LNCAP (cell line): ENCODE data around the gene ENOPH1.

ENCODE experiments used
- TF ChIP-seq, protein P1 (sequence below): fragments of 450-650 bp; IDR thresholded peaks from 2 replicates; pipeline ENCODE4 v1.5.1; 2017; ENCODE audit warnings: mild to moderate bottlenecking

ENOPH1 gene

DNA sequence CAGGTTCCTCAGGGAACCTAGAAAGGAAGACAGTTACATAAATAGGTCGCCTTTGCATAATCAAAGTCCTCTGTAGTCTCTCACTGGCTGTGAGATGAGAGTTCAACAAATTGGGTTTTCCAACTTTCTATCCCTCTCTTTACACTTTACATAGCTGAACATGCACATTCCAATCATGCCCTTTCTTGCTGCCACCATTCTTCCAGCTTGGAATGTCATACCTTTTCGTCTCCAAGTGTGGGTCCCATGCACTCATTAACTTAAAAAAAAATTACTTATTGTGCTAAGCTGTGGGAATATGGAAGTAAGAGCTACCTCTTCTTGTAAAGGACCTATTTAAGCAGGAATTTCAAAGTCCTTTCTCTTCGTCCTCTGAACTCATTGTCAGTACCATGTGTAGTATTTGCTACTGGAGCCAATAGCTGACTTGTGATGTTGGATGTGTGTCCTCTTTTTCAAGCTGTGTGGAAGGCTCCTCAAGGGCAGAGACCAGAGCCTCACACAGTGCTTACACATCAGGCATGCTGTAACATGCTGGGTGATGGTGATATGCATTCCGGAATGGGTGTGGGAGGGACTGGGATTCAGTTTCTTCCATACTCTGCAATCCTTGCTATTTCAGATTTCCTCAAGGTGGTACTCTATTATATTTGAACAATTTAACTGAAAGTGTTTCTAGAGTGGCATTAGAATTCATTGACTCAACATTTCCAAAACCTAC is 7.1 kb downstream of the ENOPH1 start:
- TF ChIP-seq, protein P1, sequence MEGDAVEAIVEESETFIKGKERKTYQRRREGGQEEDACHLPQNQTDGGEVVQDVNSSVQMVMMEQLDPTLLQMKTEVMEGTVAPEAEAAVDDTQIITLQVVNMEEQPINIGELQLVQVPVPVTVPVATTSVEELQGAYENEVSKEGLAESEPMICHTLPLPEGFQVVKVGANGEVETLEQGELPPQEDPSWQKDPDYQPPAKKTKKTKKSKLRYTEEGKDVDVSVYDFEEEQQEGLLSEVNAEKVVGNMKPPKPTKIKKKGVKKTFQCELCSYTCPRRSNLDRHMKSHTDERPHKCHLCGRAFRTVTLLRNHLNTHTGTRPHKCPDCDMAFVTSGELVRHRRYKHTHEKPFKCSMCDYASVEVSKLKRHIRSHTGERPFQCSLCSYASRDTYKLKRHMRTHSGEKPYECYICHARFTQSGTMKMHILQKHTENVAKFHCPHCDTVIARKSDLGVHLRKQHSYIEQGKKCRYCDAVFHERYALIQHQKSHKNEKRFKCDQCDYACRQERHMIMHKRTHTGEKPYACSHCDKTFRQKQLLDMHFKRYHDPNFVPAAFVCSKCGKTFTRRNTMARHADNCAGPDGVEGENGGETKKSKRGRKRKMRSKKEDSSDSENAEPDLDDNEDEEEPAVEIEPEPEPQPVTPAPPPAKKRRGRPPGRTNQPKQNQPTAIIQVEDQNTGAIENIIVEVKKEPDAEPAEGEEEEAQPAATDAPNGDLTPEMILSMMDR, result no peak

DNA sequence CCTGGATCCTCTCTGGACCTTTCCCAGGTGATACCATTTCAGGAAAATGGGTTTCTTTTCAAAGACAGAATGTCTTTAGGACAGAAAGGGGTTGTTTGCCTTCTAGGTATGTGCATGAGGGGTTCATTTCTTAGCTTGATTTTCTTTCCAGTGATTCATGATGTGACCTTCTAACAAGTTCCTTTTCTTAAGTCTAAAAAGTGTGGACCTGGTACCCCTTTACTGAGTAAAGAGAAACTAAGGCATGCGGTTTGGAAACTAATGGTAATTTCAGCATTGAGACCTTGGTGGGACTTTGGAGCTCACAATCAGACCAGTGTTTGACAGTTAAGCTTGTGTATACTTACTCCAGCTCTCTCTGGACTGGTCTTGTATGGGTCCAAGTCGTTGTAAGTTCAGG is 8.7 kb downstream of the ENOPH1 start:
- TF ChIP-seq, protein P1, result no peak

DNA sequence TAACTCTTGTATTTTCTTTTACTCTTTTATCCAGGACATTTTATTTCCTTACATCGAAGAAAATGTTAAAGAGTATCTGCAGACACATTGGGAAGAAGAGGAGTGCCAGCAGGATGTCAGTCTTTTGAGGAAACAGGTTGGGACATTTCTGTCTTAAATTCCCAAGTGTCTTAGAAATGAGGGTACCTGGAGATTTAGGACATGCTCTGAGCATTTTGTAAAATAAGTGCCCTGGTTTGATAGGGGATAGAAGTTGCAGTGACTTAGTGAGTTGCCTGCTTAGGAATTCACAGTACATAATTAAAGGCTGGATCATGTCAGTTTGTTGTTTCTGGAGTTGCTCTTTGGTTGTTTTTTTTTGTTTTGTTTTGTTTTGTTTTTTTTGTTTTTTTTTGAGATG is 17.5 kb downstream of the ENOPH1 start:
- TF ChIP-seq, protein P1, result no peak

DNA sequence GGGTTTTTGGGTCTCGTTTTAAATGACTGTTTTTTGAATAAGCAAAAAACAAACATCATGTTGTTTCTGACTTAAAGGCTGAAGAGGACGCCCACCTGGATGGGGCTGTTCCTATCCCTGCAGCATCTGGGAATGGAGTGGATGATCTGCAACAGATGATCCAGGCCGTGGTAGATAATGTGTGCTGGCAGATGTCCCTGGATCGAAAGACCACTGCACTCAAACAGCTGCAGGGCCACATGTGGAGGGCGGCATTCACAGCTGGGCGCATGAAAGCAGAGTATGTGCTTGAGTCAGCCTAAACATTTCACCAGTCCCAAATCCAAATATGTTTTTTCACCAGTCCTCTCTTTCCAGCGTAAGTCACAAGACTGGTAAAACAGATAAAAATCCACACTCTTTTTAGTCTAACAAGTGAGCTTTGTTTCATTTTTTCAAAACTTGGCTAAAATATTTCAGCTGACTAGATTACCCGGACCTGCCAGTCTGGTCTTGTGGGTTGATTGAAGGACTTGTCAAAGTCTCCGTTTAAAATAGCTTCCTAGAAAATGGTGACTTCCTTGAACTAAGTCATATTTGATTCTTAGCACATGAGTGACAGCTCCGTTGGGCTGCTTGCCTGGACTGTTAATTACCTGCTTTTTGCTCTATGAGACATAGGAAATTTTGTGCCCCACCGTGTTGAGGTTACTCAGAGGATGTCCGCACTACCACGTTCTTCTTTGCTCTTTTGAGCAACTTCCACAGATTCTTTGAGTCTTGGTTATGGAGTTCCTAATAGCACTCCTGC is 20.8 kb downstream of the ENOPH1 start:
- TF ChIP-seq, protein P1, result no peak

DNA sequence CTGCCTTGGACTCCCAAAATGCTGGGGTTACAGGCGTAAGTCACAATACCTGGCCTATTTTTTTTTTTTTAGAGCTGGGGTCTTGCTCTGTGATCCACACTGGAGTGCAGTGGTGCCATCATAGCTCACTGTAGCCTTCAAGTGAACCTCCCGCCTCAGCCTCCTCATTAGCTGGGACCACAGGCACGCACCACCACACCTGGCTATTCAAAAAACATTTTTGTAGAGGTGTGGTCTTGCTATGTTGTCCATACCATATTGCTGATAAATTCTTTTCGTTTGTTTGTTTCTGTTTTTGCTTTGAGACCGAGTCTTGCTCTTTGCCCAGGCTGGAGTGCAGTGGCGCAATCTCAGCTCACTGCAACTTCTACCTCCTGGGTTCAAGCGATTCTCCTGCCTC is 21.6 kb downstream of the ENOPH1 start:
- TF ChIP-seq, protein P1, result no peak

DNA sequence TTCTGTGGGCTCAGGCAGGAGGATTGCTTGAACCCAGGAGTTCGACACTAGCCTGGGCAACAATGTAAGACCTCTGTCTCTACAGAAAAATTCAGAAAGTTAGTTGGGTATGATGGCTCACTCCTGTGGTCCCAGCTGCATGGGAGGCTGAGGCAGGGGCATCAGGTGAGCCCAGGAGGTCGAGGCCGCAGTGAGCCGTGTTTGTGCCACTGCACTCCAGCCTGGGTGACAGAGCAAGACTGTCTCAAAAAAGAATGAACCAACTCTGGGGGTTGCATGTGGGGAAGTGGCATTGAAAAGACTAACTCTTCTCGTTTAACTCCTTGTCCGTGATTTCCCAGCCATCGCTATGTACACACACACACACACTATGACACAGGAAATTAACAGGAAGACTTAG is 26.9 kb downstream of the ENOPH1 start:
- TF ChIP-seq, protein P1, result no peak

DNA sequence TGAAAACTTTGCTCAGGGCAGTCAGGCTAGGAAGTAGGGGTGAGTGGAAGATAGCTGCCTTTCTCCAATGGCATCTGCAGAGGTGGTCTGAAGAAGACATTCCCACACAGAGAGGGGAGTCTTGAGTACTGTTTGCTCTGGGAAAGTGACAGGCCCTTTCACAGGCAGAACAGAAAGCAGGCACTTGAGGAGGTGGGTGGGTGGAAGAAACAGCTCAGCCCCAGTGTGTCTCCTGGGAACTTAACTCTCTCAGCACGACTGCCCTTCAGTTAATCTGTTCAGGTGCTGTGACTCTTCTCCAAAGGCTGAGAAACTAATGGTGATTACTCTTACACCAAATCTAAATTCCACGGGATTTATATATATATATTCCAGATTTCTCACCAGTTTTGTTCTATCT is 28.3 kb downstream of the ENOPH1 start:
- TF ChIP-seq, protein P1, result no peak
